DND-41 (cell line): Measurements from ENCODE around the gene PLA2G2A.

Experiments
- EZH2 ChIP-seq: IDR thresholded peaks from 3 replicates; pipeline ENCODE4 v1.6.1; 2012; ENCODE audit warnings: borderline replicate concordance, low read depth, mild to moderate bottlenecking, moderate library complexity, low read length, inconsistent platforms; ENCODE audit not compliant: severe bottlenecking
- TF ChIP-seq, protein P1 (sequence below): IDR thresholded peaks from 2 replicates; pipeline ENCODE4 v1.5.1; 2012; ENCODE audit warnings: borderline replicate concordance, low read length, moderate library complexity, mild to moderate bottlenecking; ENCODE audit not compliant: poor library complexity, severe bottlenecking; ENCODE audit errors: extremely low read depth

DNA sequence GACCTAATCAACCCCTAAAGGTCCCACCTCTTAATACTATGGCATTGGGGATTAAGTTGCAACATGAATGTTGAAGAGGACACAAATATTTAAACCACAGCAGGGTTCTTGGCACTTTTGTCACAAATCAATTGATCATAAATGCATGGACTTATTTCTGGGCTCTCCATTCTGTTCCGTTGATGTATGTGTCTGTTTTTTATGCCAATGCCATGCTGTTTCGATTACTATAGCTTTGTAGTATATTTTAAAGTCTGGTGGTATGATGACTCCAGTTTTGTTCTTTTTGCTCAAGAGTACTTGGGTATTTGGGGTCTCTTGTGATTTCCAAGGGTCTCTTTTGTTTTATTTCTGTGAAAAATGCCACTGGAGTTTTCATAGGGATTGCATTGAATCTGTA, 34.7 kb upstream of the PLA2G2A start:
- TF ChIP-seq, protein P1, sequence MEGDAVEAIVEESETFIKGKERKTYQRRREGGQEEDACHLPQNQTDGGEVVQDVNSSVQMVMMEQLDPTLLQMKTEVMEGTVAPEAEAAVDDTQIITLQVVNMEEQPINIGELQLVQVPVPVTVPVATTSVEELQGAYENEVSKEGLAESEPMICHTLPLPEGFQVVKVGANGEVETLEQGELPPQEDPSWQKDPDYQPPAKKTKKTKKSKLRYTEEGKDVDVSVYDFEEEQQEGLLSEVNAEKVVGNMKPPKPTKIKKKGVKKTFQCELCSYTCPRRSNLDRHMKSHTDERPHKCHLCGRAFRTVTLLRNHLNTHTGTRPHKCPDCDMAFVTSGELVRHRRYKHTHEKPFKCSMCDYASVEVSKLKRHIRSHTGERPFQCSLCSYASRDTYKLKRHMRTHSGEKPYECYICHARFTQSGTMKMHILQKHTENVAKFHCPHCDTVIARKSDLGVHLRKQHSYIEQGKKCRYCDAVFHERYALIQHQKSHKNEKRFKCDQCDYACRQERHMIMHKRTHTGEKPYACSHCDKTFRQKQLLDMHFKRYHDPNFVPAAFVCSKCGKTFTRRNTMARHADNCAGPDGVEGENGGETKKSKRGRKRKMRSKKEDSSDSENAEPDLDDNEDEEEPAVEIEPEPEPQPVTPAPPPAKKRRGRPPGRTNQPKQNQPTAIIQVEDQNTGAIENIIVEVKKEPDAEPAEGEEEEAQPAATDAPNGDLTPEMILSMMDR: no peak
- no peak for TF ChIP-seq EZH2
